SU-DHL-6 (cell line): ENCODE measurements around the gene DOCK3.

Experiments used
- EZH2phosphoT487 ChIP-seq: fragments of 200-600 bp; sonication (generic), shearing (Covaris generic); conservative IDR thresholded peaks from 2 replicates; pipeline ENCODE4 v1.6.1; 2018; ENCODE audit warnings: mild to moderate bottlenecking, antibody characterized with exemption, low read length, moderate library complexity, mixed read lengths
- TF ChIP-seq, protein P1 (sequence below): fragments of 200-600 bp; sonication (generic); IDR thresholded peaks from one replicate; pipeline ENCODE4 v1.5.1; 2017; ENCODE audit warnings: antibody characterized with exemption, mild to moderate bottlenecking, low read length, moderate library complexity; ENCODE audit not compliant: insufficient read depth, poor library complexity, severe bottlenecking

GRCh38 chr3:50971487-50971924 lies 296.8 kb downstream of the DOCK3 start:
- TF ChIP-seq, protein P1, sequence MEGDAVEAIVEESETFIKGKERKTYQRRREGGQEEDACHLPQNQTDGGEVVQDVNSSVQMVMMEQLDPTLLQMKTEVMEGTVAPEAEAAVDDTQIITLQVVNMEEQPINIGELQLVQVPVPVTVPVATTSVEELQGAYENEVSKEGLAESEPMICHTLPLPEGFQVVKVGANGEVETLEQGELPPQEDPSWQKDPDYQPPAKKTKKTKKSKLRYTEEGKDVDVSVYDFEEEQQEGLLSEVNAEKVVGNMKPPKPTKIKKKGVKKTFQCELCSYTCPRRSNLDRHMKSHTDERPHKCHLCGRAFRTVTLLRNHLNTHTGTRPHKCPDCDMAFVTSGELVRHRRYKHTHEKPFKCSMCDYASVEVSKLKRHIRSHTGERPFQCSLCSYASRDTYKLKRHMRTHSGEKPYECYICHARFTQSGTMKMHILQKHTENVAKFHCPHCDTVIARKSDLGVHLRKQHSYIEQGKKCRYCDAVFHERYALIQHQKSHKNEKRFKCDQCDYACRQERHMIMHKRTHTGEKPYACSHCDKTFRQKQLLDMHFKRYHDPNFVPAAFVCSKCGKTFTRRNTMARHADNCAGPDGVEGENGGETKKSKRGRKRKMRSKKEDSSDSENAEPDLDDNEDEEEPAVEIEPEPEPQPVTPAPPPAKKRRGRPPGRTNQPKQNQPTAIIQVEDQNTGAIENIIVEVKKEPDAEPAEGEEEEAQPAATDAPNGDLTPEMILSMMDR, result peak; percentile 85
- no peak for TF ChIP-seq EZH2phosphoT487
